A549 (cell line): ENCODE data around the gene KCND3. TPM values are rescaled to one million over a fixed set of nuclear protein-coding genes. Genes with fewer than 3 reads are reported as not detected.

Source experiments
- ATAC-seq, 2 experiments: fragments of 200-7000 bp in 1 of 2; fragments of >200 bp in 1 of 2; cut with Nextera tagmentation in 1 of 2; cut with Tn5 transposase in 1 of 2; 3 replicates each; pipeline versions ENCODE4 v1.8.0 to v1.9.1; 2018 to 2020; ENCODE audit warnings: mild to moderate bottlenecking in 1 of 2, moderate library complexity in 1 of 2
- CTCF ChIA-PET: fragments of 300-600 bp; sonication (Branson Sonifier 250); formaldehyde crosslinking; extraction: SDS; loops from one replicate; lab custom pipeline; 2021; ENCODE audit warnings: antibody characterized with exemption, inconsistent platforms; lab: Yijun Ruan, JAX
- POLR2A ChIA-PET: fragments of 350-600 bp; formaldehyde crosslinking; extraction: SDS; loops from one replicate; lab custom pipeline; 2021; ENCODE audit warnings: antibody characterized with exemption, inconsistent platforms; lab: Yijun Ruan, JAX
- DNase-seq, 2 experiments: peaks; one replicate each; pipeline versions ENCODE4 v3.0.0 to v3.0.0-alpha.2; 2011 to 2016; ENCODE audit warnings: low read depth in 1 of 2, low spot score in 1 of 2
- FAIRE-seq: peaks from 2 replicates; lab custom pipeline; 2011; peaks lifted over from hg19 to GRCh38; lab: Jason Lieb, UNC
- H3K27ac ChIP-seq, 2 experiments: fragments of >200 bp; sonication (Bioruptor Twin); formaldehyde crosslinking; 3 replicates each; pipeline ENCODE4 v1.5.1; 2016 to 2017
- H3K4me1 ChIP-seq: fragments of >200 bp; sonication (Bioruptor Twin); formaldehyde crosslinking; 3 replicates; pipeline ENCODE4 v1.6.1; 2016
- H3K4me2 ChIP-seq: fragments of >200 bp; sonication (Bioruptor Twin); formaldehyde crosslinking; 3 replicates; pipeline ENCODE4 v1.6.1; 2016
- H3K4me3 ChIP-seq: fragments of >200 bp; sonication (Bioruptor Twin); formaldehyde crosslinking; 3 replicates; pipeline ENCODE4 v1.5.1; 2016
- H3K9me3 ChIP-seq: fragments of >200 bp; sonication (Bioruptor Twin); formaldehyde crosslinking; 3 replicates; pipeline ENCODE4 v1.6.1; 2016
- ATOH8 ChIP-seq: fragments of 250-450 bp; sonication (Bioruptor Pico); IDR thresholded peaks from 2 replicates; pipeline ENCODE4 v1.5.0; 2020; ENCODE audit warnings: low read depth, mild to moderate bottlenecking, moderate library complexity
- CBX8 ChIP-seq: fragments of 200-600 bp; sonication (generic); IDR thresholded peaks from 2 replicates; pipeline ENCODE4 v1.6.1; 2016
- CEBPB ChIP-seq, 2 experiments: fragments of >200 bp in 1 of 2; sonication (Bioruptor Twin) in 1 of 2; formaldehyde crosslinking in 1 of 2; IDR thresholded peaks; 2 replicates each; pipeline ENCODE4 v1.6.1; 2012 to 2016
- CHD2 ChIP-seq: fragments of 150-350 bp; IDR thresholded peaks from 2 replicates; pipeline ENCODE4 v1.6.1; 2014; ENCODE audit warnings: low read length; ENCODE audit not compliant: partially characterized antibody
- EHMT2 ChIP-seq: fragments of 200-600 bp; sonication (generic); IDR thresholded peaks from 2 replicates; pipeline ENCODE4 v1.6.1; 2016; ENCODE audit warnings: antibody characterized with exemption, low read depth, mild to moderate bottlenecking, moderate library complexity
- ELK1 ChIP-seq: fragments of 150-350 bp; IDR thresholded peaks from 2 replicates; pipeline ENCODE4 v1.6.1; 2014; ENCODE audit warnings: low read depth, mild to moderate bottlenecking, low read length
- ESRRA ChIP-seq: fragments of 150-350 bp; IDR thresholded peaks from 2 replicates; pipeline ENCODE4 v1.6.1; 2014; ENCODE audit warnings: mild to moderate bottlenecking, low read length, borderline replicate concordance
- FOSB ChIP-seq: fragments of 250-450 bp; sonication (Bioruptor Pico); IDR thresholded peaks from 2 replicates; pipeline ENCODE4 v1.5.0; 2020; ENCODE audit warnings: mild to moderate bottlenecking, moderate library complexity
- FOSL2 ChIP-seq, 2 experiments: fragments of 450-650 bp in 1 of 2; fragments of >200 bp in 1 of 2; sonication (Bioruptor Twin) in 1 of 2; formaldehyde crosslinking; IDR thresholded peaks; 2 replicates each; pipeline versions ENCODE4 v1.5.0 to v1.6.1; 2016 to 2020; ENCODE audit warnings: mild to moderate bottlenecking in 1 of 2, moderate library complexity in 1 of 2
- FOXS1 ChIP-seq: fragments of 250-450 bp; sonication (Bioruptor Pico); IDR thresholded peaks from 2 replicates; pipeline ENCODE4 v1.5.0; 2020; ENCODE audit warnings: mild to moderate bottlenecking, moderate library complexity
- GATA3 ChIP-seq: IDR thresholded peaks from 2 replicates; pipeline ENCODE4 v1.6.1; 2012; ENCODE audit warnings: borderline replicate concordance
- HDAC2 ChIP-seq: fragments of 200-600 bp; sonication (generic); IDR thresholded peaks from 2 replicates; pipeline ENCODE4 v1.6.1; 2016
- HEYL ChIP-seq: fragments of 250-450 bp; sonication (Bioruptor Pico); IDR thresholded peaks from 2 replicates; pipeline ENCODE4 v1.8.0; 2021; ENCODE audit warnings: mild to moderate bottlenecking, moderate library complexity
- HMGXB4 ChIP-seq: fragments of 250-450 bp; sonication (Bioruptor Pico); IDR thresholded peaks from 2 replicates; pipeline ENCODE4 v1.5.0; 2021; ENCODE audit warnings: mild to moderate bottlenecking, moderate library complexity, borderline replicate concordance
- HOXA7 ChIP-seq: fragments of 250-450 bp; sonication (Bioruptor Pico); IDR thresholded peaks from 2 replicates; pipeline ENCODE4 v1.5.0; 2020; ENCODE audit warnings: mild to moderate bottlenecking, moderate library complexity
- JUN ChIP-seq, 2 experiments: fragments of >200 bp; sonication (Bioruptor Twin); formaldehyde crosslinking; IDR thresholded peaks; 2 replicates in 1 of 2; 3 replicates in 1 of 2; pipeline ENCODE4 v1.6.1; 2016 to 2017
- KDM1A ChIP-seq: fragments of 200-600 bp; sonication (generic); IDR thresholded peaks from 2 replicates; pipeline ENCODE4 v1.6.1; 2016; ENCODE audit warnings: low read depth, mild to moderate bottlenecking
- KDM5A ChIP-seq: fragments of 200-600 bp; sonication (generic); IDR thresholded peaks from 2 replicates; pipeline ENCODE4 v1.6.1; 2016; ENCODE audit warnings: antibody characterized with exemption, mild to moderate bottlenecking
- MAZ ChIP-seq: fragments of 150-350 bp; IDR thresholded peaks from 2 replicates; pipeline ENCODE4 v1.6.1; 2014; ENCODE audit warnings: antibody characterized with exemption, low read depth, low read length, borderline replicate concordance
- NPAS2 ChIP-seq: fragments of 250-450 bp; sonication (Bioruptor Pico); IDR thresholded peaks from 2 replicates; pipeline ENCODE4 v1.8.0; 2022; ENCODE audit warnings: mild to moderate bottlenecking, moderate library complexity, borderline replicate concordance
- PHF8 ChIP-seq: fragments of 200-600 bp; sonication (generic); IDR thresholded peaks from 2 replicates; pipeline ENCODE4 v1.6.1; 2016; ENCODE audit warnings: low read depth, mild to moderate bottlenecking, antibody characterized with exemption, moderate library complexity, borderline replicate concordance
- POLR2AphosphoS2 ChIP-seq: conservative IDR thresholded peaks from 2 replicates; pipeline ENCODE4 v1.6.1; 2012; ENCODE audit warnings: low read length, improper control_type of control experiment, inconsistent platforms
- RAD21 ChIP-seq, 2 experiments: fragments of >200 bp in 1 of 2; sonication (Bioruptor Twin) in 1 of 2; formaldehyde crosslinking in 1 of 2; IDR thresholded peaks in 1 of 2; conservative IDR thresholded peaks in 1 of 2; 2 replicates in 1 of 2; 3 replicates in 1 of 2; pipeline ENCODE4 v1.6.1; 2012 to 2018; ENCODE audit warnings: inconsistent platforms in 1 of 2
- RARB ChIP-seq: fragments of 250-450 bp; sonication (Bioruptor Pico); IDR thresholded peaks from 2 replicates; pipeline ENCODE4 v1.8.0; 2021; ENCODE audit warnings: mild to moderate bottlenecking, moderate library complexity
- RCOR1 ChIP-seq: fragments of 150-350 bp; IDR thresholded peaks from 2 replicates; pipeline ENCODE4 v1.6.1; 2014; ENCODE audit warnings: antibody characterized with exemption, low read length, low read depth
- RFX5 ChIP-seq: fragments of 450-650 bp; IDR thresholded peaks from 2 replicates; pipeline ENCODE4 v1.7.1; 2014; ENCODE audit warnings: antibody characterized with exemption, mild to moderate bottlenecking, moderate library complexity
- RNF2 ChIP-seq: fragments of 200-600 bp; sonication (generic); IDR thresholded peaks from 2 replicates; pipeline ENCODE4 v1.6.1; 2016; ENCODE audit warnings: low read depth, mild to moderate bottlenecking, antibody characterized with exemption, moderate library complexity, borderline replicate concordance
- SMC3 ChIP-seq: fragments of >200 bp; sonication (Bioruptor Twin); formaldehyde crosslinking; IDR thresholded peaks from 3 replicates; pipeline ENCODE4 v1.6.1; 2018; ENCODE audit warnings: inconsistent platforms
- SREBF2 ChIP-seq: fragments of 450-650 bp; IDR thresholded peaks from 2 replicates; pipeline ENCODE4 v1.6.1; 2014; ENCODE audit warnings: mild to moderate bottlenecking, moderate library complexity
- TP53 ChIP-seq: fragments of 250-450 bp; sonication (Bioruptor Pico); IDR thresholded peaks from 2 replicates; pipeline ENCODE4 v1.5.0; 2021; ENCODE audit warnings: mild to moderate bottlenecking, moderate library complexity
- WGBS: methylation state at CpG from one replicate; pipeline ENCODE4 v1.1.6; 2017; ENCODE audit errors: missing lambda C conversion rate; 5-methylcytosine and 5-hydroxymethylcytosine counted together
- polyA plus RNA-seq, 4 experiments: library from polyadenylated mRNA; depleted of rRNA in 3 of 4; stranded (reverse); fragments of >200 nt; fragmentation: RNase III in 1 of 4; extraction: RNeasy Plus Mini Kit Qiagen cat#74134 plus additional on column Dnase treatment in 1 of 4; gene quantifications; 2 replicates in 3 of 4; 3 replicates in 1 of 4; pipeline ENCODE4 v1.2.3, GENCODE V29; 2011 to 2017
- TF ChIP-seq, protein P1 (sequence below): IDR thresholded peaks from 2 replicates; pipeline ENCODE4 v1.6.1; 2012; ENCODE audit warnings: low read depth, borderline replicate concordance
- TF ChIP-seq, protein P2 (sequence below): fragments of >200 bp; sonication (Bioruptor Twin); formaldehyde crosslinking; IDR thresholded peaks from 2 replicates; pipeline ENCODE4 v1.6.1; 2016

KCND3 gene
- polyA plus RNA-seq, 2 of the 4 experiments (the other 2 are of a cell fraction): not detected

GRCh38 chr1:111734856-111735255, 254.6 kb downstream of the KCND3 start:
- ChIA-PET CTCF (interaction anchor here (1.9 to 9.0 kb wide), 2 partner anchors 20 to 35 kb away, joined by 6 to 47 read pairs; no protein-coding TSS in a partner anchor), POLR2A (no interaction called here)
- H3K9me3 ChIP-seq: no peaks in the 10 kb centered on the region
- H3K4me3 ChIP-seq: no peak overlapping the region
- no peak overlapping the region for H3K4me2 ChIP-seq
- H3K27ac ChIP-seq: no peak overlapping the region
- no peak for FAIRE-seq
- WGBS: 75% methylated on average over 3 of the region's 3 CpGs
- H3K4me1 ChIP-seq: peaks cover 10% of the 10 kb centered on the region; the same call in 2 of the 3 replicates
- DNase-seq: no peak
- no peak for TF ChIP-seq JUN (IDR thresholded peaks at IDR 0.05)
- TF ChIP-seq, all 56 proteins: peak for 0
- no peak for ATAC-seq

GRCh38 chr1:111734426-111734825, 255.0 kb downstream of the KCND3 start:
- Histone ChIP-seq H3K4me3 (no peak overlapping the region), H3K9me3 (no peaks in the 10 kb centered on the region), H3K4me2 (no peak overlapping the region), H3K27ac (no peak overlapping the region), H3K4me1 (peaks cover 10% of the 10 kb centered on the region; the same call in 2 of the 3 replicates)
- DNase-seq (no peak), FAIRE-seq (no peak), ATAC-seq (no peak)
- WGBS: 97% methylated on average over 3 of the region's 3 CpGs
- CTCF ChIA-PET: interaction anchor here (9.0 kb wide), 1 partner anchor 20 kb away, joined by 47 read pairs; no protein-coding TSS in a partner anchor
- POLR2A ChIA-PET: no interaction called here
- TF ChIP-seq MAZ (no peak), TP53 (CRISPR knock-in tag) (no peak), HOXA7 (no peak), HEYL (CRISPR knock-in tag) (no peak), SMC3 (no peak), CEBPB (IDR thresholded peaks at IDR 0.05) (no peak), ESRRA (no peak), FOXS1 (CRISPR knock-in tag) (no peak), CHD2 (no peak), HDAC2 (no peak), POLR2AphosphoS2 (no peak), HMGXB4 (CRISPR knock-in tag) (no peak), RARB (CRISPR knock-in tag) (no peak), RNF2 (no peak), KDM1A (no peak), RCOR1 (no peak), CBX8 (no peak), RAD21 (conservative IDR thresholded peaks at IDR 0.05 in 1 of 2, IDR thresholded peaks at IDR 0.05 in 1 of 2) (no peak)

- peaks cover 10% of the 10 kb centered on the region; the same call in 2 of the 3 replicates for H3K4me1 ChIP-seq
- DNase-seq: no peak
- H3K9me3 ChIP-seq: no peaks in the 10 kb centered on the region
- no peak overlapping the region for H3K4me2 ChIP-seq
- H3K4me3 ChIP-seq: no peak overlapping the region
- 97% methylated on average over 5 of the region's 5 CpGs for WGBS
- ChIA-PET POLR2A (no interaction called here), CTCF (interaction anchor here (0.8 to 9.0 kb wide), 2 partner anchors 13 to 20 kb away, joined by 3 to 47 read pairs; no protein-coding TSS in a partner anchor)
- no peak for ATAC-seq
- no peak overlapping the region for H3K27ac ChIP-seq
- no peak for FAIRE-seq
- no peak for TF ChIP-seq JUN (IDR thresholded peaks at IDR 0.05)
- no peak for TF ChIP-seq FOXS1 (CRISPR knock-in tag)
- TF ChIP-seq, protein P1, sequence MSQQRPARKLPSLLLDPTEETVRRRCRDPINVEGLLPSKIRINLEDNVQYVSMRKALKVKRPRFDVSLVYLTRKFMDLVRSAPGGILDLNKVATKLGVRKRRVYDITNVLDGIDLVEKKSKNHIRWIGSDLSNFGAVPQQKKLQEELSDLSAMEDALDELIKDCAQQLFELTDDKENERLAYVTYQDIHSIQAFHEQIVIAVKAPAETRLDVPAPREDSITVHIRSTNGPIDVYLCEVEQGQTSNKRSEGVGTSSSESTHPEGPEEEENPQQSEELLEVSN: no peak
- TF ChIP-seq HDAC2: no peak
- no peak for TF ChIP-seq PHF8
- TF ChIP-seq GATA3: no peak
- TF ChIP-seq FOSB (CRISPR knock-in tag): no peak
- TF ChIP-seq KDM5A: no peak
- no peak for TF ChIP-seq NPAS2 (CRISPR knock-in tag)
- TF ChIP-seq ATOH8 (CRISPR knock-in tag): no peak
- TF ChIP-seq TP53 (CRISPR knock-in tag): no peak
- no peak for TF ChIP-seq ELK1
- TF ChIP-seq, protein P2, sequence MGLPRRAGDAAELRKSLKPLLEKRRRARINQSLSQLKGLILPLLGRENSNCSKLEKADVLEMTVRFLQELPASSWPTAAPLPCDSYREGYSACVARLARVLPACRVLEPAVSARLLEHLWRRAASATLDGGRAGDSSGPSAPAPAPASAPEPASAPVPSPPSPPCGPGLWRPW: no peak
- TF ChIP-seq FOSL2 (IDR thresholded peaks at IDR 0.05): no peak
- TF ChIP-seq FOSL2 (CRISPR knock-in tag; IDR thresholded peaks at IDR 0.05): no peak
- TF ChIP-seq RFX5: no peak
- TF ChIP-seq EHMT2: no peak
- TF ChIP-seq SREBF2: no peak
Measured at GRCh38 chr1:111733992-111734341, 255.5 kb downstream of the KCND3 start.
